HCT116 (cell line): ENCODE measurements around the gene ZNF652. TPM values are rescaled to one million over a fixed set of nuclear protein-coding genes. Genes with fewer than 3 reads are reported as not detected.

Experiments
- ATAC-seq: fragments of 200-7000 bp; cut with Tn5 transposase; 2 replicates; pipeline ENCODE4 v1.9.1; 2020; ENCODE audit warnings: mild to moderate bottlenecking, moderate library complexity
- BruUV-seq: library from RNA; stranded (reverse); fragments of 400-500 nt; replicated peaks from 2 replicates; lab custom pipeline; 2021; lab: Mats Ljungman, UMichigan
- CTCF ChIA-PET: fragments of 300-600 bp; sonication (Branson Sonifier 250); formaldehyde crosslinking; loops from one replicate; lab custom pipeline; 2021; ENCODE audit warnings: antibody characterized with exemption; lab: Charles Lee
- POLR2A ChIA-PET: fragments of 300-600, 350-600 bp; sonication (Branson Sonifier 250); formaldehyde crosslinking; loops from one replicate; lab custom pipeline; 2021; ENCODE audit warnings: antibody characterized with exemption; lab: Charles Lee
- RAD21 ChIA-PET, 2 experiments: fragments of 300-600 bp; sonication (Branson Sonifier 250); formaldehyde crosslinking; loops; one replicate each; lab custom pipeline; 2023; ENCODE audit warnings: low total read pairs in 2 of 2; ENCODE audit not compliant: uncharacterized antibody in 2 of 2, unreplicated experiment in 2 of 2, low non-redundant PET in 1 of 2; lab: Charles Lee
- DNase-seq: peaks from one replicate; pipeline ENCODE4 v3.0.0-alpha.2; 2010; ENCODE audit warnings: low read depth, low spot score
- H2AFZ ChIP-seq: fragments of 200-600 bp; shearing (Covaris generic), sonication (generic); 2 replicates; pipeline ENCODE4 v1.6.1; 2017; ENCODE audit warnings: low read depth, mixed run types, mixed read lengths, antibody characterized with exemption, low read length; ENCODE audit not compliant: poor library complexity, severe bottlenecking
- H3K27ac ChIP-seq: 2 replicates; pipeline ENCODE4 v1.5.1; 2012; ENCODE audit warnings: low read depth, low read length
- H3K27me3 ChIP-seq: fragments of 200-600 bp; sonication (generic); 2 replicates; pipeline ENCODE4 v1.6.1; 2016; ENCODE audit warnings: mixed run types, low read length, mixed read lengths; ENCODE audit not compliant: insufficient read depth
- H3K36me3 ChIP-seq, 2 experiments: fragments of 200-500 bp in 1 of 2; fragments of 200-600 bp in 1 of 2; sonication (Bioruptor generic) in 1 of 2; sonication (generic) in 1 of 2; 2 replicates each; pipeline versions ENCODE4 v1.5.1 to v1.6.1; 2014 to 2016; ENCODE audit warnings: low read length in 2 of 2, inconsistent platforms in 1 of 2, mixed read lengths in 1 of 2, mixed run types in 1 of 2; ENCODE audit not compliant: insufficient read depth in 2 of 2, control insufficient read depth in 1 of 2
- H3K4me1 ChIP-seq, 2 experiments: fragments of 200-600 bp in 1 of 2; sonication (generic) in 1 of 2; 2 replicates each; pipeline versions ENCODE4 v1.5.1 to v1.6.1; 2012 to 2017; ENCODE audit warnings: low read length in 2 of 2, inconsistent platforms in 1 of 2, mild to moderate bottlenecking in 1 of 2, mixed read lengths in 1 of 2, mixed run types in 1 of 2, moderate library complexity in 1 of 2; ENCODE audit not compliant: insufficient read depth in 2 of 2, control insufficient read depth in 1 of 2
- H3K4me2 ChIP-seq: fragments of 200-600 bp; sonication (generic); 2 replicates; pipeline ENCODE4 v1.6.1; 2017; ENCODE audit warnings: mixed run types, low read length, mixed read lengths
- H3K4me3 ChIP-seq, 2 experiments: fragments of 200-600 bp in 1 of 2; sonication (generic) in 1 of 2; replicated peaks in 1 of 2; 2 replicates each; pipeline ENCODE4 v1.5.1; 2011 to 2016; ENCODE audit warnings: low read length in 2 of 2, control low read depth in 1 of 2, low read depth in 1 of 2, mild to moderate bottlenecking in 1 of 2, mixed read lengths in 1 of 2, mixed run types in 1 of 2
- H3K79me2 ChIP-seq: fragments of 200-600 bp; sonication (generic); 2 replicates; pipeline ENCODE4 v1.6.1; 2017; ENCODE audit warnings: mild to moderate bottlenecking, mixed run types, low read length, moderate library complexity, mixed read lengths; ENCODE audit not compliant: insufficient read depth
- H3K9ac ChIP-seq: fragments of 200-600 bp; sonication (generic); 2 replicates; pipeline ENCODE4 v1.6.1; 2016; ENCODE audit warnings: low read length, mixed read lengths
- H3K9me2 ChIP-seq: fragments of 200-600 bp; sonication (generic), shearing (Covaris generic); 2 replicates; pipeline ENCODE4 v1.6.1; 2017; ENCODE audit warnings: mixed run types, mild to moderate bottlenecking, moderate library complexity; ENCODE audit not compliant: insufficient read depth
- H3K9me3 ChIP-seq, 2 experiments: fragments of 200-500 bp in 1 of 2; fragments of 200-600 bp in 1 of 2; sonication (Bioruptor generic) in 1 of 2; sonication (generic) in 1 of 2; 2 replicates each; pipeline ENCODE4 v1.6.1; 2014 to 2017; ENCODE audit warnings: low read length in 2 of 2, mixed read lengths in 2 of 2, inconsistent platforms in 1 of 2, low read depth in 1 of 2, mild to moderate bottlenecking in 1 of 2, mixed run types in 1 of 2, moderate library complexity in 1 of 2; ENCODE audit not compliant: control insufficient read depth in 1 of 2, insufficient read depth in 1 of 2
- H4K20me1 ChIP-seq: fragments of 200-600 bp; sonication (generic), shearing (Covaris generic); 2 replicates; pipeline ENCODE4 v1.6.1; 2017; ENCODE audit warnings: mixed run types, mild to moderate bottlenecking, moderate library complexity; ENCODE audit not compliant: insufficient read depth
- ATF3 ChIP-seq: IDR thresholded peaks from 2 replicates; pipeline ENCODE4 v1.6.1; 2012
- CBX3 ChIP-seq: IDR thresholded peaks from 2 replicates; pipeline ENCODE4 v1.6.1; 2012; ENCODE audit warnings: low read depth
- CTCF ChIP-seq, 3 experiments: fragments of 200-600 bp in 1 of 3; sonication (generic) in 1 of 3; IDR thresholded peaks in 2 of 3; conservative IDR thresholded peaks in 1 of 3; 2 replicates each; pipeline ENCODE4 v1.5.1; 2012 to 2017; ENCODE audit warnings: low read depth in 2 of 3, low read length in 2 of 3, antibody characterized with exemption in 1 of 3, borderline replicate concordance in 1 of 3, control low read depth in 1 of 3, mild to moderate bottlenecking in 1 of 3, mixed read lengths in 1 of 3, mixed run types in 1 of 3, moderate library complexity in 1 of 3; ENCODE audit not compliant: insufficient read depth in 1 of 3
- EGR1 ChIP-seq: IDR thresholded peaks from 2 replicates; pipeline ENCODE4 v1.6.1; 2012; ENCODE audit warnings: low read depth
- ELF1 ChIP-seq: IDR thresholded peaks from 2 replicates; pipeline ENCODE4 v1.6.1; 2012; ENCODE audit warnings: low read depth, borderline replicate concordance
- EZH2 ChIP-seq: fragments of 200-600 bp; sonication (generic); IDR thresholded peaks from 2 replicates; pipeline ENCODE4 v1.6.1; 2017; ENCODE audit warnings: antibody characterized with exemption, mixed run types
- EZH2phosphoT487 ChIP-seq: fragments of 200-600 bp; IDR thresholded peaks from 2 replicates; pipeline ENCODE4 v1.6.1; 2018; ENCODE audit warnings: antibody characterized with exemption, borderline replicate concordance
- FOSL1 ChIP-seq: IDR thresholded peaks from 2 replicates; pipeline ENCODE4 v1.6.1; 2012; ENCODE audit warnings: low read depth
- POLR2A ChIP-seq: IDR thresholded peaks from 2 replicates; pipeline ENCODE4 v1.7.0; 2011; ENCODE audit warnings: borderline replicate concordance; ENCODE audit not compliant: insufficient read depth, insufficient read length; ENCODE audit errors: extremely low read depth
- POLR2AphosphoS5 ChIP-seq: IDR thresholded peaks from 2 replicates; pipeline ENCODE4 v1.6.1; 2011; ENCODE audit warnings: mild to moderate bottlenecking, low read depth, low read length, moderate library complexity
- RAD21 ChIP-seq: IDR thresholded peaks from 2 replicates; pipeline ENCODE4 v1.6.1; 2012; ENCODE audit warnings: low read depth, mild to moderate bottlenecking
- SIN3A ChIP-seq: IDR thresholded peaks from 2 replicates; pipeline ENCODE4 v1.6.1; 2012; ENCODE audit warnings: low read depth
- SRF ChIP-seq: IDR thresholded peaks from 2 replicates; pipeline ENCODE4 v1.6.1; 2012; ENCODE audit warnings: low read depth
- TCF7L2 ChIP-seq: IDR thresholded peaks from 2 replicates; pipeline ENCODE4 v1.7.0; 2011; ENCODE audit warnings: borderline replicate concordance, inconsistent platforms; ENCODE audit not compliant: insufficient read depth, insufficient read length; ENCODE audit errors: extremely low read depth
- YY1 ChIP-seq: IDR thresholded peaks from 2 replicates; pipeline ENCODE4 v1.6.1; 2011; ENCODE audit warnings: low read length, low read depth, moderate library complexity, mild to moderate bottlenecking; ENCODE audit not compliant: insufficient replicate concordance; ENCODE audit errors: extremely low read depth
- intact Hi-C: fragments of 100-400 bp; cut with micrococcal nuclease; formaldehyde crosslinking; loops from 2 replicates; pipeline ENCODE4 v1.10.0; 2022
- total RNA-seq: library from RNA; stranded (reverse); gene quantifications from one replicate; pipeline ENCODE4 v1.2.1, GENCODE V29; 2021; ENCODE audit not compliant: unreplicated experiment
- TF ChIP-seq, protein P1 (sequence below): IDR thresholded peaks from 2 replicates; pipeline ENCODE4 v1.6.1; 2012
- TF ChIP-seq, protein P2 (sequence below): IDR thresholded peaks from 2 replicates; pipeline ENCODE4 v1.6.1; 2012; ENCODE audit warnings: low read depth

ZNF652 gene
- total RNA-seq, 1 experiment from 2014 or later, result 27.8 TPM

GRCh38 chr17:49288388-49288787, 73.7 kb downstream of the ZNF652 start (continued):
- no peak for TF ChIP-seq CBX3
- TF ChIP-seq ELF1, result no peak
- TF ChIP-seq YY1, result no peak
- no peak for TF ChIP-seq TCF7L2
- TF ChIP-seq EZH2phosphoT487, result no peak
- TF ChIP-seq EGR1, result no peak
- TF ChIP-seq, protein P1, sequence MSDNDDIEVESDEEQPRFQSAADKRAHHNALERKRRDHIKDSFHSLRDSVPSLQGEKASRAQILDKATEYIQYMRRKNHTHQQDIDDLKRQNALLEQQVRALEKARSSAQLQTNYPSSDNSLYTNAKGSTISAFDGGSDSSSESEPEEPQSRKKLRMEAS, result no peak
- TF ChIP-seq FOSL1, result no peak
- TF ChIP-seq RAD21, result no peak

DNA sequence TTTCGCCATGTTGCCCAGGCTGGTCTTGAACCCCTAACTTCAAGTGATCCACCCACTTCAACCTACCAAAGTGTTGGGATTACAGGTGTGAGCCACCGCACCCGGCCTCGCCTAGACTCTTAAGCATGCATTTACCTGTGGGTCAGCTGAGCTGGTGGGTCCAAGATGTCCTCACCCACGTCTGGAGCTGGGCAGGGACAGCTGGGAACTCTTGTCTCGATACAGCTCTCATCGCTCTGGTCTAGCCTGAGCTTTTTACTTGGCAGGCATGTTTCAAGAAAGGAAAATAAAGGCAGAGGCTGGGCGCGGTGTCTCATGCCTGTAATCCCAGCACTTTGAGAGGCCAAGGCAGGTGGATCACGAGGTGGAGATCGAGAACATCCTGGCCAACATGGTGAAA, 74.6 kb downstream of the ZNF652 start:
- intact Hi-C loops, result no loop called here
- Histone ChIP-seq H3K9ac (no peak overlapping the region), H3K36me3 (0 out of 4 replicates have a peak, but pooled peaks cover 0 to 7% of the 10 kb centered on the region in 2 experiments), H3K4me2 (no peak overlapping the region), H3K79me2 (no peaks in the 10 kb centered on the region), H3K4me1 (no peaks in the 10 kb centered on the region), H4K20me1 (no peaks in the 10 kb centered on the region), H2AFZ (no peak overlapping the region), H3K27ac (no peak overlapping the region), H3K9me3 (no peaks in the 10 kb centered on the region), H3K4me3 (no peak overlapping the region), H3K9me2 (no peaks in the 10 kb centered on the region), H3K27me3 (no peaks in the 10 kb centered on the region)
- no TSS peak for BruUV-seq
- ChIA-PET POLR2A (no interaction called here), CTCF (no interaction called here), RAD21 (interaction anchor here in 1 of 2 experiments (0.7 kb wide), 1 partner anchor 61 kb away, joined by 9 read pairs; no protein-coding TSS in a partner anchor)
- no peak for ATAC-seq
- no peak for TF ChIP-seq EZH2
- no peak for TF ChIP-seq RAD21
- TF ChIP-seq SRF, result no peak
- TF ChIP-seq ATF3, result no peak
- TF ChIP-seq SIN3A, result no peak
- TF ChIP-seq CBX3, result no peak
- TF ChIP-seq YY1, result no peak
- TF ChIP-seq, protein P2, sequence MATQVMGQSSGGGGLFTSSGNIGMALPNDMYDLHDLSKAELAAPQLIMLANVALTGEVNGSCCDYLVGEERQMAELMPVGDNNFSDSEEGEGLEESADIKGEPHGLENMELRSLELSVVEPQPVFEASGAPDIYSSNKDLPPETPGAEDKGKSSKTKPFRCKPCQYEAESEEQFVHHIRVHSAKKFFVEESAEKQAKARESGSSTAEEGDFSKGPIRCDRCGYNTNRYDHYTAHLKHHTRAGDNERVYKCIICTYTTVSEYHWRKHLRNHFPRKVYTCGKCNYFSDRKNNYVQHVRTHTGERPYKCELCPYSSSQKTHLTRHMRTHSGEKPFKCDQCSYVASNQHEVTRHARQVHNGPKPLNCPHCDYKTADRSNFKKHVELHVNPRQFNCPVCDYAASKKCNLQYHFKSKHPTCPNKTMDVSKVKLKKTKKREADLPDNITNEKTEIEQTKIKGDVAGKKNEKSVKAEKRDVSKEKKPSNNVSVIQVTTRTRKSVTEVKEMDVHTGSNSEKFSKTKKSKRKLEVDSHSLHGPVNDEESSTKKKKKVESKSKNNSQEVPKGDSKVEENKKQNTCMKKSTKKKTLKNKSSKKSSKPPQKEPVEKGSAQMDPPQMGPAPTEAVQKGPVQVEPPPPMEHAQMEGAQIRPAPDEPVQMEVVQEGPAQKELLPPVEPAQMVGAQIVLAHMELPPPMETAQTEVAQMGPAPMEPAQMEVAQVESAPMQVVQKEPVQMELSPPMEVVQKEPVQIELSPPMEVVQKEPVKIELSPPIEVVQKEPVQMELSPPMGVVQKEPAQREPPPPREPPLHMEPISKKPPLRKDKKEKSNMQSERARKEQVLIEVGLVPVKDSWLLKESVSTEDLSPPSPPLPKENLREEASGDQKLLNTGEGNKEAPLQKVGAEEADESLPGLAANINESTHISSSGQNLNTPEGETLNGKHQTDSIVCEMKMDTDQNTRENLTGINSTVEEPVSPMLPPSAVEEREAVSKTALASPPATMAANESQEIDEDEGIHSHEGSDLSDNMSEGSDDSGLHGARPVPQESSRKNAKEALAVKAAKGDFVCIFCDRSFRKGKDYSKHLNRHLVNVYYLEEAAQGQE, result no peak
- TF ChIP-seq POLR2AphosphoS5, result no peak
- TF ChIP-seq EGR1, result no peak
- no peak for TF ChIP-seq CTCF (IDR thresholded peaks at IDR 0.05 in 2 of 3, conservative IDR thresholded peaks at IDR 0.05 in 1 of 3; ENCODE audit: borderline replicate concordance in 1 of 3, insufficient read depth in 1 of 3, low read depth in 2 of 3, low read length in 2 of 3)
- no peak for TF ChIP-seq FOSL1
- no peak for TF ChIP-seq EZH2phosphoT487
- TF ChIP-seq POLR2A, result no peak
- TF ChIP-seq, protein P1, result no peak
- DNase-seq, result no peak
